Omental fat pad (tissue), 4 donors: ENCODE results near the gene CXCL1. TPM values are rescaled to one million over a fixed set of nuclear protein-coding genes. Genes with fewer than 3 reads are reported as not detected.
A peak's percentile ranks its signal among the peaks of the same experiment; 100 is the strongest.

Experiments
- ATAC-seq: fragments of 150-250 bp; one replicate; pipeline ENCODE4 v1.9.1; 2016; ENCODE audit warnings: mild to moderate bottlenecking, moderate library complexity; ENCODE audit not compliant: low FRiP score
- DNase-seq: peaks from one replicate; pipeline ENCODE4 v3.0.0-alpha.2; 2019; ENCODE audit warnings: low spot score
- total RNA-seq, 4 donors: library from RNA; depleted of rRNA; stranded (reverse); fragments of >200 nt; gene quantifications; one replicate each; pipeline ENCODE4 v1.1.0, GENCODE V29; 2016
- TF ChIP-seq, protein P1 (sequence below), 3 donors: fragments of 450-650 bp; IDR thresholded peaks; one replicate each; pipeline ENCODE4 v1.5.1; 2016 to 2017; ENCODE audit warnings: antibody characterized with exemption in 3 of 3, mild to moderate bottlenecking in 3 of 3, moderate library complexity in 2 of 3

Gene CXCL1
- total RNA-seq, 4 donors from 2014 or later = 2.7 to 114 (median 12.9) TPM

DNA sequence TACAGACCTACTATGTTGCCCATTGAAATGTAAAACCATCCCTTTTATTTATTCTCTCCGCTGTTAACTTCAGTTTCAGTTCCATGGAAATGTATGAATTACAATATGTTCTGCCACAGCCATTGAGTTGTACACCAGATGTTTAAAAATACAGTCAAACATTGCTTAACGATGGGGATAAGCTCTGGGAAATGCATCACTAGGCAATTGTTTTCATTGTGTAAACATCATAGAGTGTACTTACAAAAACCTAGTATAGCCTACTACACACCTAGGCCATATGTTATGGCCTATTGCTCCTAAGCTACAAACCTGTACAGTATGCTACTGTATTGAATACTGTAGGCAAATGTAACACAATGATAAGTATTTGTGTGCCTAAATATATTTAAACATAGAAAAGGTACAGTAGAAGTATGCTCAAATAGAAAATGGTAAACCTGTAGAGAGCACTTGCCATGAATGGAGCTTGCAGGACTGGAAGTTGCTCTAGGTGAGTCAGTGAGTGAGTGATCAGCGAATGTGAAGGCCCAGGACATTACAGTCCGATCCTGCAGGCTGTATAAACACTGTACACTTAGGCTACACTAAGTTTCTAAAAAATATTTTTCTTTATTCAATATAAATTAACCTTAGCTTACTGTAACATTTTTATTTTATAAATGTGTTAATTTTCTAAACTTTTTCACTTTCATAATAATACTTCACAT lies 18.8 kb upstream of the CXCL1 start:
- TF ChIP-seq, protein P1, sequence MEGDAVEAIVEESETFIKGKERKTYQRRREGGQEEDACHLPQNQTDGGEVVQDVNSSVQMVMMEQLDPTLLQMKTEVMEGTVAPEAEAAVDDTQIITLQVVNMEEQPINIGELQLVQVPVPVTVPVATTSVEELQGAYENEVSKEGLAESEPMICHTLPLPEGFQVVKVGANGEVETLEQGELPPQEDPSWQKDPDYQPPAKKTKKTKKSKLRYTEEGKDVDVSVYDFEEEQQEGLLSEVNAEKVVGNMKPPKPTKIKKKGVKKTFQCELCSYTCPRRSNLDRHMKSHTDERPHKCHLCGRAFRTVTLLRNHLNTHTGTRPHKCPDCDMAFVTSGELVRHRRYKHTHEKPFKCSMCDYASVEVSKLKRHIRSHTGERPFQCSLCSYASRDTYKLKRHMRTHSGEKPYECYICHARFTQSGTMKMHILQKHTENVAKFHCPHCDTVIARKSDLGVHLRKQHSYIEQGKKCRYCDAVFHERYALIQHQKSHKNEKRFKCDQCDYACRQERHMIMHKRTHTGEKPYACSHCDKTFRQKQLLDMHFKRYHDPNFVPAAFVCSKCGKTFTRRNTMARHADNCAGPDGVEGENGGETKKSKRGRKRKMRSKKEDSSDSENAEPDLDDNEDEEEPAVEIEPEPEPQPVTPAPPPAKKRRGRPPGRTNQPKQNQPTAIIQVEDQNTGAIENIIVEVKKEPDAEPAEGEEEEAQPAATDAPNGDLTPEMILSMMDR (IDR thresholded peaks at IDR 0.05) = no peak
- ATAC-seq = no peak
- DNase-seq = no peak

DNA sequence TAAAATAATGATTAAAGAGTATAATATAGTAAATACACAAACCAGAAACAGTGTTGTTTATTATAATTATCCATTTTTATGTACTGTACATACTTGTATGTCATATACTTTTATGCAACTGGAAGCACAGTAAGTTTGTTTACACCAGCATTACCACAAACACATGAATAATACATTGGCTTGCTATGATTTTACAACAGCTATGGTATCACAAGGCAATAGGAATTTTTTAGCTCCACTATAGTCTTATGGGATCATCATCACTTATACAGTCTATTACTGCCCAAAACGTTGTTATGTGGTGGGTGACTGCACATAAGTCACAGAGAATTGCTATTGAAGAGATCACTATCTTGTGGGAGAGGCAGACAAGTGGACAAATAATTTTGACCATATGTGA lies 17.9 kb upstream of the CXCL1 start:
- ATAC-seq = no peak
- TF ChIP-seq, protein P1 (IDR thresholded peaks at IDR 0.05) = no peak
- DNase-seq = no peak

DNA sequence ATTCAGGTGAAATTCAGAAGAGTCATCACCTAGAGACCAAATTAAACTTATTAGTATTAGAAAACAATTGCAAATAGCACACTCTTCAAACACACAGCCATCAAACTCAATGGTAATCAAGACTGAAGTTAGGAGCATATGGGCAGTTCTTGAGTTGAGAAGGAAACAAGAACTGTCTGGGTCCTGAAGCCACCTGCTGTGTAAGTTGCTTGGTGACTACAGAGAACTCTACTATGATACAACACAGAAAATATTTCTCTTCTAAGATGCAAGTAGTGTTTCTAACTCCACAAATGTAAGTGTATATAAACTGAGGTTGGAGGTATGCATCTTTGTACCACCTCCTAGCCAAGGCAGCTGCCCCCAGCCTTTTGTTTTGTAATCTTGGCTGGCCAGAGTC lies 16.4 kb upstream of the CXCL1 start:
- peak; percentile 11 for ATAC-seq

DNA sequence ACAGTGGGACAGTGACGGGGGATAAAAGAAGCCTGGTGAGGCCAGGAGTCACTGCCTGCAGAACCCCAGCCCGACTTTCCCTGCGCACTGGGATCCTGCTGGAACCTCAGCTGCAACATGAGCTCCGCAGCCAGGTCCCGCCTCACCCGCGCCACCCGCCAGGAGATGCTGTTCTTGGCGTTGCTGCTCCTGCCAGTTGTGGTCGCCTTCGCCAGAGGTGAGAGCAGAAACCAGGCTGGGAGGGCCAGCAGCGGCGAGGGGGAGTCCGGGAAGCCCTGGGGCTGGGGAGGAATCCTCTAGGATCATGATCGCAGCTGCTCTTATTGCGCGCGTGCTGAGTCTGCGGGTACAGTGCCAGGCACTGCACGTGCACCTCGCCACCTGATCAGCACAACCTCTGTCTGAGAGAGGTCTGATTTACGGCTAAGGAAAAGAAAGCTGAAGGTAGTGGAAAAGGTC lies 15.9 kb upstream of the CXCL1 start, which contains the start of gene PF4V1:
TSS of gene PF4V1 (plus strand) at position 51 of the 459 bp plus-strand sequence. CDS start at position 118, 67 bp downstream.
- TF ChIP-seq, protein P1 (IDR thresholded peaks at IDR 0.05) = no peak
- ATAC-seq (peak; percentile 33), DNase-seq (no peak)

More for the DNA sequence above, 16.4 kb upstream of the CXCL1 start:
- no peak for DNase-seq
- TF ChIP-seq, protein P1 (IDR thresholded peaks at IDR 0.05) = no peak

DNA sequence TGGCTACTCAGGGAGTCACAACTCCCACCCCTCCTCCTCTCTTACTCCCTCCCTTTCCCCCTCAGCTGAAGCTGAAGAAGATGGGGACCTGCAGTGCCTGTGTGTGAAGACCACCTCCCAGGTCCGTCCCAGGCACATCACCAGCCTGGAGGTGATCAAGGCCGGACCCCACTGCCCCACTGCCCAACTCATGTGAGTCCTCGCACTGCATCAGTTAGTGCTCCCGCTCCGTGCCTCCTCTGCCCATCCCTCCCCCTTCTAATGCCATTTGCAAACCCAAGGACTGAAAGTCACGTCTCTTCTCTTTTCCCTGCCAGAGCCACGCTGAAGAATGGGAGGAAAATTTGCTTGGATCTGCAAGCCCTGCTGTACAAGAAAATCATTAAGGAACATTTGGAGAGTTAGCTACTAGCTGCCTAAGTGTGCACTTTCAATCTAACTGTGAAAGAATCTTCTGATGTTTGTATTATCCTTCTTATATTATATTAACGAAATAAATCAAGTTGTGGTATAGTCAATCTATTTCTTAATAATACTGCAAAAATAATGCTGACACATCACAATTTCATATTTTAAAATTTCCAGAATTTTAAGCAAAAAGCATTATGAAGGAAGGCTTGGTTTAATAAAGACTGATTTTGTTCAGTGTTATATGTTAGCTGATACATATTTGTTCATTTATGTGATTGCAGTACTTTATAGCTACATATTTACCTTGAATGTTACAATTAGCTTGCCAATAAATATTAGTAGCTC lies 15.3 kb upstream of the CXCL1 start:
- TF ChIP-seq, protein P1 (IDR thresholded peaks at IDR 0.05) = no peak
- ATAC-seq (no peak), DNase-seq (no peak)

DNA sequence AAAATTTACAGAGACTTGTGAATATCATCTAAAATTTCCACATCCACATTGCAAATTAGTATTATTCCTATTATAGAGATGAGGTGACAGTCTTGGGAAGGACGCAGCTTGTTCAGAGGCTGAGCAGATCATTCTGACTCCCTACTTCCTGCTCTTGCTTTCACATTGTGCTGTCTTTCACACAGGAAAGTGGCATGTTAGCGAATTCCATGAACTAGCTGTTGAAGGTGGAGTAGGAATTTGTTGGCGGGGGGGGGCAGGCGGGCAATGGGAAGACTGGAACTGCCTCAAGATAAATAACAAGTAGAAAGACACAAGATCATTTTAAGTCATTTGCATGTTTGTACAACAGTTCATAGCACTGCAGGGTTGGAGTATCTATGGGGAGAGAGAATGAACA lies 13.8 kb upstream of the CXCL1 start:
- ATAC-seq (no peak), DNase-seq (no peak)
- TF ChIP-seq, protein P1 (IDR thresholded peaks at IDR 0.05) = no peak
